Activated CD4-positive, alpha-beta memory T cell treated with anti-CD3 and anti-CD28 coated beads, Interleukin-2, amount 10 ng/mL, durations not matched to agents 7 days and 5 days (primary cell): ENCODE data around the gene DDX42. TPM values are rescaled to one million over a fixed set of nuclear protein-coding genes. Genes with fewer than 3 reads are reported as not detected.
"Not testable (repeated sequence)": the region's sequence is repeated elsewhere in the genome, so short reads cannot be mapped to it uniquely, and the experiment has no call there.

Experiments used
- CTCF ChIA-PET: fragments of 350-600 bp; sonication (Branson Sonifier 250); formaldehyde crosslinking; loops from one replicate; lab custom pipeline; 2021; ENCODE audit warnings: antibody characterized with exemption, inconsistent platforms; lab: Charles Lee
- POLR2A ChIA-PET: fragments of 350-600 bp; sonication (Branson Sonifier 250); formaldehyde crosslinking; loops from one replicate; lab custom pipeline; 2021; ENCODE audit warnings: antibody characterized with exemption; lab: Charles Lee
- DNase-seq: peaks from one replicate; pipeline ENCODE4 v3.0.0-alpha.2; 2020
- H3K27ac Mint-ChIP-seq: one replicate; pipeline ENCODE4 v1.8.0; 2021; ENCODE audit warnings: mild to moderate bottlenecking, mixed read lengths
- H3K27me3 Mint-ChIP-seq: one replicate; pipeline ENCODE4 v1.8.0; 2021; ENCODE audit warnings: mixed read lengths
- H3K36me3 Mint-ChIP-seq: one replicate; pipeline ENCODE4 v1.8.0; 2021; ENCODE audit warnings: low read depth, mixed read lengths
- H3K4me1 Mint-ChIP-seq: one replicate; pipeline ENCODE4 v1.8.0; 2021; ENCODE audit warnings: mixed read lengths
- H3K4me3 Mint-ChIP-seq: one replicate; pipeline ENCODE4 v1.8.0; 2021; ENCODE audit warnings: mild to moderate bottlenecking, mixed read lengths
- H3K9me3 Mint-ChIP-seq: one replicate; pipeline ENCODE4 v1.8.0; 2021; ENCODE audit warnings: mixed read lengths
- total RNA-seq, 2 experiments: library from RNA; stranded (reverse); gene quantifications; one replicate each; pipeline ENCODE4 v1.2.3, GENCODE V29; 2021

DDX42 gene
- total RNA-seq, 2 experiments from 2014 or later = 113 to 118 TPM

DNA sequence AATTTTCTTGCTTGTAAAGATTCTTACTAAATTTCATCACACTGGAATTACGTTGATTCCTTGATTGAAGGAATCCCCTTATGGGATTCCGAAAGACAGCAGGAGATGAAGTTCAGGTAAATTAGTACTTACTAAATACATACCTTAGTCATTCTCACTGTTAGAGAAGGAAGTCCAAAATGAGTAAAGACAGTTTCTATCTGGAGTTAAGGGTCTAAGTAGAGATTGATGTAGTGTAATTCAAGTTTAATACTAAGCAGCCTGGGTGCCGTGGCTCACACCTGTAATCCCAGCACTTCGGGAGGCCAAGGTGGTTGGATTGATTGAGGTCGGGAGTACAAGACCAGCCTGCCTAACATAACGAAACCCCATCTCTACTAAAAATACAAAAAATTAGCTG is 9.6 kb downstream of the DDX42 start:
- DNase-seq = no peak
- peaks cover 54% of the 10 kb centered on the region for H3K4me1 Mint-ChIP-seq
- ChIA-PET POLR2A (interaction anchor here (1.0 to 3.9 kb wide), 2 partner anchors 10 to 81 kb away, joined by 3 to 36 read pairs; partner anchors contain the start of genes CCDC47 and DDX42), CTCF (interaction anchor here (0.6 to 1.5 kb wide), 7 partner anchors 9 to 358 kb away, joined by 3 to 5 read pairs (median 3); partner anchors contain the start of gene CCDC47)
- H3K27me3 Mint-ChIP-seq = no peaks in the 10 kb centered on the region
- peaks cover 35% of the 10 kb centered on the region for H3K36me3 Mint-ChIP-seq
- no peak overlapping the region for H3K4me3 Mint-ChIP-seq
- H3K27ac Mint-ChIP-seq = no peak overlapping the region
- no peaks in the 10 kb centered on the region for H3K9me3 Mint-ChIP-seq

DNA sequence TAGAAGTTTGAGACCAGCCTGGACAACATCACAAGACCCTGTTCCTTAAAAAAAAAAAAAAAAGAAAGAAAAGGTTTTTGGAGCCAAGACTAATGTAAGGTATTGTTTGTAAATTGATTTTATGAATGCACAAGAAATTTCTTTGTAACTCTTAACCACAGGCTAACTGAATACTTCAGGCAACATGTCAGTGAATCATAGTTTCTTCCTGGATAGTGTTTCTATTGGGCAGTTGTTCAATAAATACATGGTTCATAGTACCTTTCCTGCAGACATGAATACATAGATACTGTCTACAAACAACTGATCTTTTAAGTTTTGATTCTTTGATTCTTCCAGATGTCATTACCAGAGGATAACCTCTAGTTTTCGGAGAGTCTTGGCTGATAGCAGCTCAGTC is 11.6 kb downstream of the DDX42 start:
- CTCF ChIA-PET = interaction anchor here (0.6 kb wide), 1 partner anchor 301 kb away, joined by 4 read pairs; no protein-coding TSS in a partner anchor

DNA sequence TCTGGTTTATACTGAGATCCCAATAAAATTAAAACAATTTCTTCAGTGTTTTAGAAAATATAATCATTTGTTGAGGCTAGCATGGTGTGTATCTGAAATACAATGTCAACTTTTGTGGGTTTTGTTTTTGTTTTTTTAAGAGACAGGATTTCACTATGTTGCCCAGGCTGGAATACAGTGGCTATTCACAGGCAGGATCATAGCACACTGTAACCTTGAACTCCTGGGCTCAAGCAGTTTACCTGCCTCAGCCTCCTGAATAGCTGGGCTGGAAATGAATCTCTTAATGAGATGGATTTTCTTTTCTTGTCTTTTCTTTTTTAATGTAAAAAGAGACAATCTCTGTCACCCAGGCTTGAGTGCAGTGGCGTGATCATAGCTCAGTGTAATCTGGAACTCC is 12.1 kb downstream of the DDX42 start:
- Mint-ChIP-seq H3K27me3 (no peaks in the 10 kb centered on the region), H3K9me3 (no peaks in the 10 kb centered on the region)
- POLR2A ChIA-PET = interaction anchor here (1.4 to 1.7 kb wide), 2 partner anchors 10 to 90 kb away, joined by 3 to 8 read pairs; no protein-coding TSS in a partner anchor

More for the DNA sequence above, 11.6 kb downstream of the DDX42 start:
- Mint-ChIP-seq H3K27me3 (no peaks in the 10 kb centered on the region), H3K4me1 (peaks cover 41% of the 10 kb centered on the region), H3K27ac (no peak overlapping the region), H3K36me3 (peaks cover 28% of the 10 kb centered on the region), H3K9me3 (no peaks in the 10 kb centered on the region), H3K4me3 (no peak overlapping the region)
- no peak for DNase-seq
- POLR2A ChIA-PET = interaction anchor here (1.4 kb wide), 1 partner anchor 89 kb away, joined by 3 read pairs; no protein-coding TSS in a partner anchor

DNA sequence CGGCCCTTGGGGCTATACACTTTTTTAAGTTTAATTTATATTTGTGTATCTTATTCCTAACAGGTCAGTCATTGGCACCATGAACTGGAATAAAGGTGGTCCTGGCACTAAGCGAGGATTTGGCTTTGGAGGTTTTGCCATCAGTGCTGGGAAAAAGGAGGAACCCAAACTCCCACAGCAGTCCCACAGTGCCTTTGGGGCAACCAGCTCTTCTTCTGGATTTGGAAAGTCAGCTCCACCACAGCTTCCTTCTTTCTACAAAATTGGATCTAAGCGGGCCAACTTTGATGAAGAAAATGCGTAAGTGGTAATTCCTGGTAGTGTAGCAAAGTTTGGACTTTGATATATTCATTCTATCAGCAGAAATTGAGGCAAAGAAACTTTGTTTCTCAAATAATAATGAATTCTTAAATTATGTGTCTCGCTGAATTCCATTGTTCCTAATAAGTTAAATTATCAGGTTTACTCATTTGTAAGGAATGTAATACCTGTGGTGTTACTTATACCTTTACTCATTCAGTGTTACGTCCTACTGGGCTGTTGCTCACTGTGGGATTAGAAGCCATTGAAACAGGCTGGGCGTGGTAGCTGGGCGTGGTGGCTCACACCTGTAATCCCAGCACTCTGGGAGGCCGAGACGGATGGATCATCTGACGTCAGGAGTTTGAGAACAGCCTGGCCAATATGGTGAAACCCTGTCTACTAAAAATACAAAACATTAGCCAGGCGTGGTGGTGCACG is 13.2 kb downstream of the DDX42 start:
- Mint-ChIP-seq H3K4me3 (no peak overlapping the region), H3K36me3 (peaks cover 23% of the 10 kb centered on the region), H3K27me3 (no peaks in the 10 kb centered on the region), H3K4me1 (peaks cover 33% of the 10 kb centered on the region), H3K27ac (no peak overlapping the region), H3K9me3 (no peaks in the 10 kb centered on the region)
- CTCF ChIA-PET = no interaction called here
- POLR2A ChIA-PET = interaction anchor here (1.7 kb wide), 1 partner anchor 11 kb away, joined by 8 read pairs; no protein-coding TSS in a partner anchor
- no peak for DNase-seq

More for the DNA sequence above, 12.1 kb downstream of the DDX42 start:
- Mint-ChIP-seq H3K36me3 (peaks cover 24% of the 10 kb centered on the region), H3K4me1 (peaks cover 37% of the 10 kb centered on the region), H3K4me3 (no peak overlapping the region), H3K27ac (no peak overlapping the region)
- DNase-seq = no peak
- CTCF ChIA-PET = no interaction called here

DNA sequence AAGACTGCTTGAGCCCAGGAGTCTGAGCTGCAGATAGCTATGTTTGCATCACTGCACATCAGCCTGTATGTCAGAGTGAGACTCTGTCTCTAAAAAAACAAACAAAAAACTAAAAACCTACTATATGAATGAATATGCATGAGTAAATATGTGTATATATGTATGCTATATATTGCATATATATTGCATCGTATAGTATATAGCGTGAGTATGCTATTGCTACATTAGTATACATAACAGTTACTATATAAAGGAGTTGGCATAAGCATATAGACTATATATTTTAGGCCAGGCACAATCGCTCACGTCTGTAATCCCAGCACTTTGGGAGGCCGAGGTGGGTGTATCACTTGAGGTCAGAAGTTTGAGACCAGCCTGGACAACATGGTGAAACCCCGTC is 16.1 kb downstream of the DDX42 start:
- no peaks in the 10 kb centered on the region for H3K27me3 Mint-ChIP-seq
- no peak overlapping the region for H3K27ac Mint-ChIP-seq

GRCh38 chr17:63792055-63792729 is 18.2 kb downstream of the DDX42 start:
- POLR2A ChIA-PET = no interaction called here
- H3K36me3 Mint-ChIP-seq = peaks cover 54% of the 10 kb centered on the region

More for the DNA sequence above, 16.1 kb downstream of the DDX42 start:
- no peaks in the 10 kb centered on the region for H3K9me3 Mint-ChIP-seq
- H3K36me3 Mint-ChIP-seq = peaks cover 38% of the 10 kb centered on the region
- no peak overlapping the region for H3K4me3 Mint-ChIP-seq
- ChIA-PET POLR2A (interaction anchor here (0.9 to 1.2 kb wide), 3 partner anchors 15 to 90 kb away, joined by 3 to 4 read pairs (median 3); partner anchors contain the start of gene LIMD2), CTCF (no interaction called here)
- peaks cover 10% of the 10 kb centered on the region for H3K4me1 Mint-ChIP-seq
- DNase-seq = no peak

DNA sequence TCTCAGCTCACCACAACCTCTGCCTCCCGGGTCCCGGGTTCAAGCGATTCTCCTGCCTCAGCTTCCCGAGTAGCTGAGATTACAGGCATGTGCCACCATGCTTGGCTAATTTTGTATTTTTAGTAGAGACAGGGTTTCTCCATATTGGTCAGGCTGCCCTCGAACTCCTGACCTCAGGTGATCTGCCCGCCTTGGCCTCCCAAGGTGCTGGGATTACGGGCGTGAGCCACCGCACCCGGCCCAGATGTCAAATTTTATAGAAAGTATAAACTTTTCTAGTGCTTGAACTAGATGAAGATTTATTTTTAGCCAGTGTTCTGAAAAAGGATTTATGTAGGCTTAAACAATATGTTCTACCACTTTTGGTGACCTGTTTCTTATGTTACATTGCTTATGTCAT is 22.4 kb downstream of the DDX42 start:
- H3K27ac Mint-ChIP-seq, H3K4me3 Mint-ChIP-seq, CTCF ChIA-PET, H3K4me1 Mint-ChIP-seq, DNase-seq, H3K9me3 Mint-ChIP-seq, POLR2A ChIA-PET, H3K27me3 Mint-ChIP-seq: not testable (repeated sequence)
- peaks cover 74% of the 10 kb centered on the region for H3K36me3 Mint-ChIP-seq

More at GRCh38 chr17:63792055-63792729, 18.2 kb downstream of the DDX42 start:
- no peak for DNase-seq
- Mint-ChIP-seq H3K27ac (no peak overlapping the region), H3K4me3 (no peak overlapping the region), H3K9me3 (no peaks in the 10 kb centered on the region), H3K27me3 (no peaks in the 10 kb centered on the region), H3K4me1 (peaks cover 5% of the 10 kb centered on the region)
- CTCF ChIA-PET = no interaction called here

- no peak overlapping the region for H3K27ac Mint-ChIP-seq
- no peak for DNase-seq
- H3K9me3 Mint-ChIP-seq = no peaks in the 10 kb centered on the region
- CTCF ChIA-PET = interaction anchor here (0.6 to 1.0 kb wide), 3 partner anchors 16 to 329 kb away, joined by 3 read pairs; no protein-coding TSS in a partner anchor
- H3K4me1 Mint-ChIP-seq = peaks cover 4% of the 10 kb centered on the region
- POLR2A ChIA-PET = interaction anchor here (1.3 to 1.4 kb wide), 2 partner anchors 19 to 25 kb away, joined by 5 read pairs; partner anchors contain the start of genes CCDC47 and DDX42
- no peaks in the 10 kb centered on the region for H3K27me3 Mint-ChIP-seq
- peaks cover 68% of the 10 kb centered on the region for H3K36me3 Mint-ChIP-seq
- no peak overlapping the region for H3K4me3 Mint-ChIP-seq
Observed at GRCh38 chr17:63798572-63799106, 24.7 kb downstream of the DDX42 start.

DNA sequence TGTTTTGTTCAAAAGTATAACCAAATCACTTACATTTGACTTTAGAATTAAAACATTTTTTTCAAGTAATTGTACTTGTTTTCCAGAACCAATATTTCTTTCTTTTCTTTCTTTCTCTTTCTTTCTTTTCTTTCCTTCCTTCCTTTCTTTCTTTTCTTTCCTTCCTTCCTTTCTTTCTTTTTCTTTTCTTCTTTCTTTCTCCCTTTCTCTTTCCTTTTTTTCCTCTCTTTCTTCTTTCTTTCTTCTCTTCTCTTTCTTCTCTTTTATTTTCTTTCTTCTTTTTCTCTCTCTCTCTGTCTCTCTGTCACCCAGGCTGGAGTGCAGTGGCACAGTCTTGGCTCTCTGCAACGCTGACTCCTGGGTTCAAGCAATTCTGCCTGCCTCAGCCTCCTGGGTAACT is 26.8 kb downstream of the DDX42 start:
- Mint-ChIP-seq H3K36me3 (peaks cover 63% of the 10 kb centered on the region), H3K9me3 (no peaks in the 10 kb centered on the region), H3K27ac (no peak overlapping the region), H3K27me3 (no peaks in the 10 kb centered on the region), H3K4me3 (no peak overlapping the region), H3K4me1 (no peaks in the 10 kb centered on the region)
- CTCF ChIA-PET = no interaction called here
- no peak for DNase-seq
- POLR2A ChIA-PET = no interaction called here

- H3K27ac Mint-ChIP-seq = no peak overlapping the region
- POLR2A ChIA-PET = interaction anchor here (1.4 kb wide), 2 partner anchors 22 to 31 kb away, joined by 4 to 7 read pairs; partner anchors contain the start of genes CCDC47 and DDX42
Observed at GRCh38 chr17:63804328-63804727, 30.4 kb downstream of the DDX42 start.

GRCh38 chr17:63805591-63805990 is 31.6 kb downstream of the DDX42 start:
- H3K36me3 Mint-ChIP-seq = peaks cover 66% of the 10 kb centered on the region
- no peak overlapping the region for H3K27ac Mint-ChIP-seq
- ChIA-PET POLR2A (interaction anchor here (0.7 kb wide), 1 partner anchor 112 kb away, joined by 3 read pairs; no protein-coding TSS in a partner anchor), CTCF (interaction anchor here (1.5 kb wide), 2 partner anchors 32 to 108 kb away, joined by 4 to 5 read pairs; partner anchors contain the start of genes CCDC47 and DDX42)
- H3K9me3 Mint-ChIP-seq = no peaks in the 10 kb centered on the region
- no peaks in the 10 kb centered on the region for H3K27me3 Mint-ChIP-seq
- no peak for DNase-seq
- H3K4me1 Mint-ChIP-seq = no peaks in the 10 kb centered on the region
- no peak overlapping the region for H3K4me3 Mint-ChIP-seq

More at GRCh38 chr17:63804328-63804727, 30.4 kb downstream of the DDX42 start:
- Mint-ChIP-seq H3K27me3 (no peaks in the 10 kb centered on the region), H3K4me3 (no peak overlapping the region), H3K4me1 (no peaks in the 10 kb centered on the region), H3K9me3 (no peaks in the 10 kb centered on the region), H3K36me3 (peaks cover 67% of the 10 kb centered on the region)
- DNase-seq = no peak
- CTCF ChIA-PET = interaction anchor here (0.7 to 1.5 kb wide), 5 partner anchors 14 to 106 kb away, joined by 3 to 5 read pairs (median 4); partner anchors contain the start of genes CCDC47 and DDX42

DNA sequence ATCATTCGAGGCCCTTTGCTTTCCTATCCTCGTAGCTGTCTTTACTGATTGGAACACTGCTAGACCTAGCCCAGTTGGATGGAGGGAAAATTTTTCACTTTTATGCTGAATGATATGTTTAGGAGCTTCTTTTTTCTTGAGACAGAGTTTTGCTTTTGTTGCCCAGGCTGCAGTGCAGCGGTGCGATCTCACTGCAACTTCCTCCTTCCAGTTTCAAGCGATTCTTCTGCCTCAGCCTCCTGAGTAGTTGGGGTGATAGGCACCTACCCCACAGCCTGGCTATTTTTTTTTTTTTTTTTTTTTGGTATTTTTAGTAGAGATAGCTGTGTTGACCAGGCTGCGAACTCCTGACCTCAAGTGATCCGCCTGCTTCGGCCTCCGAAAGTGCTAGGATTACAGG is 36.0 kb downstream of the DDX42 start:
- Mint-ChIP-seq H3K27ac (peak overlapping the region; percentile 14), H3K4me1 (no peaks in the 10 kb centered on the region), H3K27me3 (no peaks in the 10 kb centered on the region), H3K36me3 (peaks cover 84% of the 10 kb centered on the region), H3K9me3 (no peaks in the 10 kb centered on the region), H3K4me3 (no peak overlapping the region)
- DNase-seq = no peak
- ChIA-PET CTCF (no interaction called here), POLR2A (interaction anchor here (0.9 to 1.4 kb wide), 2 partner anchors 9 to 23 kb away, joined by 3 read pairs; no protein-coding TSS in a partner anchor)
